GM10248 (cell line): ENCODE measurements around the gene RNF224.
A peak's percentile ranks its signal among the peaks of the same experiment; 100 is the strongest.
"Not testable (repeated sequence)": the region's sequence is repeated elsewhere in the genome, so short reads cannot be mapped to it uniquely, and the experiment has no call there.

ENCODE experiments used
- CTCF ChIA-PET: fragments of 300-600 bp; sonication (Branson Sonifier 250); formaldehyde crosslinking; extraction: SDS; loops from one replicate; lab custom pipeline; 2021; ENCODE audit warnings: antibody characterized with exemption; lab: Yijun Ruan, JAX
- POLR2A ChIA-PET: fragments of 350-650 bp; sonication (Branson Sonifier 250); formaldehyde crosslinking; extraction: SDS; loops from one replicate; lab custom pipeline; 2020; ENCODE audit warnings: antibody characterized with exemption; lab: Yijun Ruan, JAX
- DNase-seq: peaks from one replicate; pipeline ENCODE4 v3.0.0; 2012; ENCODE audit errors: extremely low spot score
- TF ChIP-seq, protein P1 (sequence below): IDR thresholded peaks from 2 replicates; pipeline ENCODE4 v1.5.1; 2012; ENCODE audit warnings: mild to moderate bottlenecking, low read depth; ENCODE audit errors: extremely low read depth, missing control alignments, control extremely low read depth

The RNF224 gene

DNA sequence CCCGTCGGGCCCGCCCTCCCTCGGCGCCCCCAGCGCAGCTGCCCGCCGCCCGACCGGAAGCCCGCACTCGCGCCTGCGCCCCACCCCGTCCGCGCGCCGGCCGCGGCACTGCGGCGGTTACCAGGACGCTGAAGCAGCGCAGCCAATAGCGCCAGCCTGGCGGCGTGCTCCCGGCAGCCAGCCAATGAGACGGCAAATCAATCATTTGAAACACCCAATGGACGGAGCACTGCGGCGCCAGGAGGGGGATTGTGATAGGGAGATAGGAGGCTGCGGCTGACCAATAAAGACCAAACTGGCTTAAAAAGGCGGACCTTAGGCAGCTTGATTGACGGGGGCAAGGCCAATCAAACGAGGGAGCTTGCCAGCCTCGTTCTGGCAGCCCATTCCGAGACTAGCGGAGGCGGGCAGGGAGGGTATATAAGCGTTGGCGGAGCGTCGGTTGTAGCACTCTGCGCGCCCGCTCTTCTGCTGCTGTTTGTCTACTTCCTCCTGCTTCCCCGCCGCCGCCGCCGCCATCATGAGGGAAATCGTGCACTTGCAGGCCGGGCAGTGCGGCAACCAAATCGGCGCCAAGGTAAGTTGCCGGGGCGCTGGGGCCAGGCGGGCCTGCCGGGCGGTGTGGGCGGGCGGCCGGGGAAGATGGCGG, 13.7 kb downstream of the RNF224 start, which contains the start of gene TUBB4B:
TUBB4B (plus strand) TSS at position 447 of the 649 bp plus-strand sequence; CDS start at position 521, 74 bp downstream.
- ChIA-PET POLR2A (interaction anchor here (0.5 to 6.8 kb wide), 41 partner anchors 9 to 293 kb away, joined by 3 to 124 read pairs (median 5); partner anchors contain the start of genes ANAPC2, CYSRT1, EXD3 and MAN1B1), CTCF (interaction anchor here (0.8 to 8.0 kb wide), 10 partner anchors 11 to 212 kb away, joined by 3 to 92 read pairs (median 4); partner anchors contain the start of genes CYSRT1, EXD3, LRRC26 and NELFB)
- DNase-seq: peak; percentile 99
- TF ChIP-seq, protein P1, sequence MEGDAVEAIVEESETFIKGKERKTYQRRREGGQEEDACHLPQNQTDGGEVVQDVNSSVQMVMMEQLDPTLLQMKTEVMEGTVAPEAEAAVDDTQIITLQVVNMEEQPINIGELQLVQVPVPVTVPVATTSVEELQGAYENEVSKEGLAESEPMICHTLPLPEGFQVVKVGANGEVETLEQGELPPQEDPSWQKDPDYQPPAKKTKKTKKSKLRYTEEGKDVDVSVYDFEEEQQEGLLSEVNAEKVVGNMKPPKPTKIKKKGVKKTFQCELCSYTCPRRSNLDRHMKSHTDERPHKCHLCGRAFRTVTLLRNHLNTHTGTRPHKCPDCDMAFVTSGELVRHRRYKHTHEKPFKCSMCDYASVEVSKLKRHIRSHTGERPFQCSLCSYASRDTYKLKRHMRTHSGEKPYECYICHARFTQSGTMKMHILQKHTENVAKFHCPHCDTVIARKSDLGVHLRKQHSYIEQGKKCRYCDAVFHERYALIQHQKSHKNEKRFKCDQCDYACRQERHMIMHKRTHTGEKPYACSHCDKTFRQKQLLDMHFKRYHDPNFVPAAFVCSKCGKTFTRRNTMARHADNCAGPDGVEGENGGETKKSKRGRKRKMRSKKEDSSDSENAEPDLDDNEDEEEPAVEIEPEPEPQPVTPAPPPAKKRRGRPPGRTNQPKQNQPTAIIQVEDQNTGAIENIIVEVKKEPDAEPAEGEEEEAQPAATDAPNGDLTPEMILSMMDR: no peak

DNA sequence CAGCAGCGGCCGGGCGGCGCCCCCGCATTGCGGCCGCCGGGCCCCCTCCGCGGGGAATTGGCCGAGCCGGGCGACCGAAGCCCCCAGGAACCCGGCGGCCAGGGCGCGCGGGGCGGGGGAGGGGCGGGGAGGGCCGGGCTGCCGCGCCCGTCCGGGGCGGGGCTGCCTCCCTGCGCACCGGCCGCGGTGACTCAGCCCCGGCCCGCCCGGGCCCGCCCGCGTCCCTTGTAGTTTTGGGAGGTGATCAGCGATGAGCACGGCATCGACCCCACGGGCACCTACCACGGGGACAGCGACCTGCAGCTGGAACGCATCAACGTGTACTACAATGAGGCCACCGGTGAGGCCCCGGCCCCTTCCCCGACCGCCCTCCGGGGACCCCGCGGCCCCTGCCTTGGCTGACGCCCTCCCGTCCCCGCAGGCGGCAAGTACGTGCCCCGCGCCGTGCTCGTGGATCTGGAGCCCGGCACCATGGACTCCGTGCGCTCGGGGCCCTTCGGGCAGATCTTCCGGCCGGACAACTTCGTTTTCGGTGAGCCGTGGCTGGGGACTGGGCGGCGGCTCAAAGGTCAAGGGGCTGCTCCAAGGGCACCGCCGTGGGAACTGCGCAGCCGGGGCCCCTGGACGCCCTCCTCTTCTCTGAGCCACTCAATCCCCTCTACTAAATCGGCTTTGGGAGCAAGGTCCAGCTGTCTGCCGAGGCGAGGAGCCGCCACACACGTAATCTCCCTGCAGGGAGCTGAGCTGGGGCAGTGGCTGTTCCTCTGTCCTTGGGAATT, 14.4 kb downstream of the RNF224 start:
- peak; percentile 64 for DNase-seq
- POLR2A ChIA-PET: interaction anchor here (0.8 to 6.8 kb wide), 27 partner anchors 8 to 436 kb away, joined by 3 to 124 read pairs (median 4); partner anchors contain the start of genes CYSRT1, NDOR1, NELFB and RNF224
- CTCF ChIA-PET: interaction anchor here (0.8 to 8.0 kb wide), 10 partner anchors 12 to 212 kb away, joined by 3 to 92 read pairs (median 4); partner anchors contain the start of genes CYSRT1, NELFB, RNF208 and RNF224
- TF ChIP-seq, protein P1: no peak

DNA sequence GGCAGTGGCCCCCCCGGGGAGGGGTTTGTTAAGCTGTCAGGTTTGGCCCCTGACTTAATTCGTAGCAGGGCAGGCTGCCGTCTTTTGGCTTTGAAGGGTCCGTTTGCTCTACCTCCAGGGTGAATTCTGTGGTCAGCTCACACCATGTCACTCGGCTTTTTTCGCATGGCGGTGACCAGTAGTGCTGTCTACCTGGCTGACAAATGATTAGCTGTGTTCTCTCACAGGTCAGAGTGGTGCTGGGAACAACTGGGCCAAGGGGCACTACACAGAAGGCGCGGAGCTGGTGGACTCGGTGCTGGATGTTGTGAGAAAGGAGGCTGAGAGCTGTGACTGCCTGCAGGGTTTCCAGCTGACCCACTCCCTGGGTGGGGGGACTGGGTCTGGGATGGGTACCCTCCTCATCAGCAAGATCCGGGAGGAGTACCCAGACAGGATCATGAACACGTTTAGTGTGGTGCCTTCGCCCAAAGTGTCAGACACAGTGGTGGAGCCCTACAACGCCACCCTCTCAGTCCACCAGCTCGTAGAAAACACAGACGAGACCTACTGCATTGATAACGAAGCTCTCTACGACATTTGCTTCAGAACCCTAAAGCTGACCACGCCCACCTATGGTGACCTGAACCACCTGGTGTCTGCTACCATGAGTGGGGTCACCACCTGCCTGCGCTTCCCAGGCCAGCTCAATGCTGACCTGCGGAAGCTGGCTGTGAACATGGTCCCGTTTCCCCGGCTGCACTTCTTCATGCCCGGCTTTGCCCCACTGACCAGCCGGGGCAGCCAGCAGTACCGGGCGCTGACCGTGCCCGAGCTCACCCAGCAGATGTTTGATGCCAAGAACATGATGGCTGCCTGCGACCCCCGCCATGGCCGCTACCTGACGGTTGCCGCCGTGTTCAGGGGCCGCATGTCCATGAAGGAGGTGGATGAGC, 15.2 kb downstream of the RNF224 start:
- TF ChIP-seq, protein P1: no peak
- ChIA-PET CTCF (interaction anchor here (0.8 to 2.5 kb wide), 6 partner anchors 11 to 127 kb away, joined by 3 to 10 read pairs (median 3); partner anchors contain the start of genes NELFB and RNF224), POLR2A (interaction anchor here (0.5 to 6.8 kb wide), 19 partner anchors 11 to 436 kb away, joined by 3 to 124 read pairs (median 4); partner anchors contain the start of genes MAN1B1, NDOR1, NELFB and NRARP)
- DNase-seq: no peak

DNA sequence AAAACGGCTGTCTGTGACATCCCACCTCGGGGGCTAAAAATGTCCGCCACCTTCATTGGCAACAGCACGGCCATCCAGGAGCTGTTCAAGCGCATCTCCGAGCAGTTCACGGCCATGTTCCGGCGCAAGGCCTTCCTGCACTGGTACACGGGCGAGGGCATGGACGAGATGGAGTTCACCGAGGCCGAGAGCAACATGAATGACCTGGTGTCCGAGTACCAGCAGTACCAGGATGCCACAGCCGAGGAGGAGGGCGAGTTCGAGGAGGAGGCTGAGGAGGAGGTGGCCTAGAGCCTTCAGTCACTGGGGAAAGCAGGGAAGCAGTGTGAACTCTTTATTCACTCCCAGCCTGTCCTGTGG, 15.9 kb downstream of the RNF224 start:
- not testable (repeated sequence) for DNase-seq
- CTCF ChIA-PET: interaction anchor here (0.9 to 2.5 kb wide), 2 partner anchors 12 to 15 kb away, joined by 4 to 10 read pairs; partner anchors contain the start of genes NELFB and RNF224
- POLR2A ChIA-PET: interaction anchor here (1.0 to 6.8 kb wide), 7 partner anchors 11 to 156 kb away, joined by 3 to 124 read pairs (median 4); partner anchors contain the start of genes MAN1B1, NELFB, NRARP and STPG3

DNA sequence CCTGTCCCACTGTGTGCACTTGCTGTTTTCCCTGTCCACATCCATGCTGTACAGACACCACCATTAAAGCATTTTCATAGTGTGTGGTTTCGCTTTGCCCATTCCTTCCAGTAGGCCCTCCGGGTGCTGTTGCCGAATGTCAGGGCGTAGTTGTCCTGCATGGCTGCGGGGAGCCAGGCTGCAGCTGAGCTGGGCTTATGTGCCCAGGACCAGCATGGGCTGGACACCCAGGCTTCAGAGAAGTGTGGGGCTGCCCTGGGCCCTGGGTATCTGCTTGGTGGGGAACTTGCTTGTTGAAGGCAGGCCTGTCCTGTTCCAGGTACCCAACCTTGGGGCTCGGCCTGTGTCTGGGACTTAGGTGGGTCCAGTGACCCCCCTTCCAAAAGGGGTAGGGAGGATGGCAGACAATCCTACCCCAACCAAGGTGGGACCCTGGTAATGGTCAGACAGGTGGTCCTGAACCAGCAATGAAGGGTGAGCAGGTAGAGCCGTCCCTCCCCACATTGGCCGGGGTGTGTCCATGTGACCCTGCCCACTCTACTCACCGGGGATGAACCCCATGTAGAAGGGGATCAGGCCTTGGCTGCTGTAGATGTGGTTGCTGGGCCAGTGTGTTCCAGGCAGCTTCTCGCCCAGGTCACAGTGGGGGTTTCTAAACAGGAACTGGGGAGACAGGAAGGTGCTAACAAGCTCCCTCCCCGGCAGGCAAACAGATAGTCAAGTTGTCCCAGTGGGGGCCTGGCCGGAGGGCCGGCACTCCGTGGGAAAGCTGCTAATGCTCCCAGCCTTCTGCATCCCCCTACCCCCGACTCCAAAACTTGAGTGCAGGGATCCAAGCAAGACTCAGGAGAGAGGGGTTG, 16.6 kb downstream of the RNF224 start:
- CTCF ChIA-PET: interaction anchor here (0.6 to 2.5 kb wide), 4 partner anchors 9 to 148 kb away, joined by 3 to 10 read pairs (median 4); partner anchors contain the start of gene NELFB
- no peak for DNase-seq
- TF ChIP-seq, protein P1: no peak
- POLR2A ChIA-PET: interaction anchor here (1.0 to 6.8 kb wide), 5 partner anchors 10 to 157 kb away, joined by 3 to 124 read pairs (median 4); partner anchors contain the start of genes MAN1B1, NELFB and STPG3
